CD4-positive, alpha-beta T cell (primary cell): Measurements from ENCODE around the gene CCNI2. TPM values are rescaled to one million over a fixed set of nuclear protein-coding genes. Genes with fewer than 3 reads are reported as not detected.

Experiments
- ATAC-seq: fragments of 200-7000 bp; cut with Tn5 transposase; one replicate; pipeline ENCODE4 v1.10.0; 2022; ENCODE audit warnings: mild to moderate bottlenecking; ENCODE audit not compliant: poor library complexity
- CTCF ChIA-PET: fragments of 350-600 bp; sonication (Branson Sonifier 250); formaldehyde crosslinking; loops from one replicate; lab custom pipeline; 2021; ENCODE audit warnings: antibody characterized with exemption, inconsistent platforms; lab: Charles Lee
- POLR2A ChIA-PET: fragments of 350-600 bp; sonication (Branson Sonifier 250); formaldehyde crosslinking; loops from one replicate; lab custom pipeline; 2021; ENCODE audit warnings: antibody characterized with exemption, inconsistent platforms; lab: Charles Lee
- DNase-seq, 14 experiments: peaks; one replicate each; pipeline ENCODE4 v3.0.0-alpha.2; 2013 to 2020; ENCODE audit warnings: mixed read lengths in 2 of 14
- H3K27ac ChIP-seq, 2 donors: one replicate each; pipeline versions ENCODE4 v1.5.1 to v1.7.0; 2013; ENCODE audit warnings: low read length in 2 of 2, low read depth in 1 of 2, mild to moderate bottlenecking in 1 of 2
- H3K27me3 ChIP-seq, 2 experiments: 1 replicate in 1 of 2; 2 replicates in 1 of 2; pipeline versions ENCODE4 v1.6.1 to v1.7.0; 2013; ENCODE audit warnings: low read length in 2 of 2, control low read depth in 1 of 2, mild to moderate bottlenecking in 1 of 2, moderate library complexity in 1 of 2; ENCODE audit not compliant: insufficient read depth in 2 of 2, control insufficient read depth in 1 of 2
- H3K36me3 ChIP-seq: one replicate; pipeline ENCODE4 v1.6.1; 2013; ENCODE audit warnings: low read length, control low read depth; ENCODE audit not compliant: insufficient read depth
- H3K4me1 ChIP-seq: one replicate; pipeline ENCODE4 v1.6.1; 2013; ENCODE audit warnings: low read length, control low read depth; ENCODE audit not compliant: insufficient read depth
- H3K4me3 ChIP-seq: one replicate; pipeline ENCODE4 v1.5.1; 2013; ENCODE audit warnings: mild to moderate bottlenecking, low read length, moderate library complexity
- H3K9me3 ChIP-seq, 2 experiments: 1 replicate in 1 of 2; 2 replicates in 1 of 2; pipeline versions ENCODE4 v1.6.1 to v1.7.0; 2013; ENCODE audit warnings: low read length in 2 of 2, mild to moderate bottlenecking in 2 of 2, control low read depth in 1 of 2, moderate library complexity in 1 of 2; ENCODE audit not compliant: control insufficient read depth in 1 of 2, insufficient read depth in 1 of 2
- H3K27ac Mint-ChIP-seq: one replicate; pipeline ENCODE4 v1.8.0; 2020; ENCODE audit warnings: mixed read lengths
- H3K27me3 Mint-ChIP-seq: one replicate; pipeline ENCODE4 v1.8.0; 2021; ENCODE audit warnings: mixed read lengths
- H3K36me3 Mint-ChIP-seq: one replicate; pipeline ENCODE4 v1.8.0; 2021; ENCODE audit warnings: low read depth, mixed read lengths
- H3K4me1 Mint-ChIP-seq: one replicate; pipeline ENCODE4 v1.8.0; 2021; ENCODE audit warnings: low read depth, mixed read lengths
- H3K4me3 Mint-ChIP-seq: one replicate; pipeline ENCODE4 v1.8.0; 2020; ENCODE audit warnings: mild to moderate bottlenecking, mixed read lengths
- H3K9me3 Mint-ChIP-seq: one replicate; pipeline ENCODE4 v1.8.0; 2020; ENCODE audit warnings: mixed read lengths
- CTCF ChIP-seq: fragments of 200-600 bp; IDR thresholded peaks from one replicate; pipeline ENCODE4 v1.8.0; 2022; ENCODE audit warnings: antibody characterized with exemption, mild to moderate bottlenecking
- intact Hi-C, 2 experiments: fragments of 100-400 bp; cut with DNase I in 1 of 2; cut with micrococcal nuclease in 1 of 2; formaldehyde crosslinking; loops; one replicate each; pipeline versions ENCODE4 v1.15.1 to v1.9.0; 2023 to 2025; cut with DNase I, micrococcal nuclease
- total RNA-seq, 174 experiments: library from RNA in 2 of 174; stranded (reverse) in 2 of 174; gene quantifications; one replicate each; pipeline ENCODE4 v1.2.3 and lab custom pipeline; 2021 to 2026

The CCNI2 gene
- total RNA-seq, 2 experiments from 2014 or later = 7.2 to 8.8 TPM

- H3K27ac Mint-ChIP-seq = no peak overlapping the region
- Histone ChIP-seq H3K9me3 (no peaks in the 10 kb centered on the region), H3K27ac (no peak overlapping the region), H3K36me3 (no peaks in the 10 kb centered on the region), H3K4me1 (no peaks in the 10 kb centered on the region), H3K27me3 (peaks cover 0 to 29% of the 10 kb centered on the region in 2 experiments), H3K4me3 (no peak overlapping the region)
- ATAC-seq = no peak
- no peaks in the 10 kb centered on the region for H3K9me3 Mint-ChIP-seq
- no peak overlapping the region for H3K4me3 Mint-ChIP-seq
- ChIA-PET CTCF (no interaction called here), POLR2A (interaction anchor here (1.6 kb wide), 1 partner anchor 10 kb away, joined by 6 read pairs; the partner anchor contains the start of gene SEPTIN8)
- intact Hi-C loops = no loop called here
- no peaks in the 10 kb centered on the region for H3K36me3 Mint-ChIP-seq
- no peaks in the 10 kb centered on the region for H3K4me1 Mint-ChIP-seq
- TF ChIP-seq CTCF = no peak
- H3K27me3 Mint-ChIP-seq = peaks cover 26% of the 10 kb centered on the region
- no peak for DNase-seq
Measured at GRCh38 chr5:132787076-132787475, 39.9 kb downstream of the CCNI2 start.

DNA sequence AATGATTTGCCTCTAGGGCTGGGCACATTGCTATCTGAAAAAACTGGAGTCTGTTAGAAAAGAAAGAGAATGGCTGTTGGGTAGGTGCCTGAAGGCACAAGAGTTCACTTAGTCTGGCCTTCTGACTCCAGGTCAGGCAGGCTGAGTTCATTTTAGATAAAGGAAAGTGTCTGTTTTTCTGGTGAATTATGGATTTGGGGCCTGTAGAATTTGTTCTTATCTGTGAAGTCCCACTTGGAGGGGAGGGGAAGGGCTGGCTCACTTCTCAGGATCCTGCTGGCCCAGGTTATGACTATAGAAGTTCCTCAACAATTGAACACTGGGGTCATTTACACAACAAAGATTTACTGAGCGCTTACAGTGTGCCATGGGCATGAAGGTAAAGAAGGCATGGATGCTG is 41.3 kb downstream of the CCNI2 start:
- CTCF ChIA-PET = no interaction called here
- H3K4me1 ChIP-seq = no peaks in the 10 kb centered on the region
- intact Hi-C loops = no loop called here
- H3K4me3 ChIP-seq = no peak overlapping the region
- DNase-seq (no peak), ATAC-seq (no peak)
- Mint-ChIP-seq H3K27ac (no peak overlapping the region), H3K36me3 (no peaks in the 10 kb centered on the region), H3K4me3 (no peak overlapping the region), H3K4me1 (no peaks in the 10 kb centered on the region), H3K27me3 (peaks cover 21% of the 10 kb centered on the region), H3K9me3 (no peaks in the 10 kb centered on the region)
- H3K27me3 ChIP-seq = peaks cover 0 to 25% of the 10 kb centered on the region in 2 experiments
- no peak for TF ChIP-seq CTCF
- no peaks in the 10 kb centered on the region for H3K36me3 ChIP-seq
- H3K27ac ChIP-seq = no peak overlapping the region
- POLR2A ChIA-PET = no interaction called here
- H3K9me3 ChIP-seq = no peaks in the 10 kb centered on the region

- Mint-ChIP-seq H3K4me3 (no peak overlapping the region), H3K9me3 (no peaks in the 10 kb centered on the region), H3K27ac (no peak overlapping the region), H3K27me3 (peaks cover 23% of the 10 kb centered on the region), H3K4me1 (no peaks in the 10 kb centered on the region), H3K36me3 (no peaks in the 10 kb centered on the region)
- ChIA-PET POLR2A (interaction anchor here (0.7 kb wide), 1 partner anchor 1041 kb away, joined by 3 read pairs; no protein-coding TSS in a partner anchor), CTCF (no interaction called here)
- no peaks in the 10 kb centered on the region for H3K9me3 ChIP-seq
- DNase-seq (no peak), ATAC-seq (no peak)
- intact Hi-C loops = no loop called here
- no peak overlapping the region for H3K4me3 ChIP-seq
- no peak for TF ChIP-seq CTCF
- H3K27ac ChIP-seq = no peak overlapping the region
- H3K4me1 ChIP-seq = no peaks in the 10 kb centered on the region
- no peaks in the 10 kb centered on the region for H3K36me3 ChIP-seq
- H3K27me3 ChIP-seq = peaks cover 4 to 18% of the 10 kb centered on the region in 2 experiments
Measured at GRCh38 chr5:132788990-132789886, 42.0 kb downstream of the CCNI2 start.
